Mucosa of gallbladder (tissue), 1 donor: ENCODE measurements around the gene PCBP3. TPM values are rescaled to one million over a fixed set of nuclear protein-coding genes. Genes with fewer than 3 reads are reported as not detected.

Experiments
- DNase-seq: peaks from one replicate; pipeline ENCODE4 v3.0.0-alpha.2; 2020; ENCODE audit warnings: low spot score
- total RNA-seq: library from RNA; stranded (reverse); gene quantifications from one replicate; pipeline ENCODE4 v1.2.1, GENCODE V29; 2021
- donor health status: DM: no; HTN: no; CAD: no.

Gene PCBP3
- total RNA-seq, 1 donor from 2014 or later: 2.1 TPM

DNA sequence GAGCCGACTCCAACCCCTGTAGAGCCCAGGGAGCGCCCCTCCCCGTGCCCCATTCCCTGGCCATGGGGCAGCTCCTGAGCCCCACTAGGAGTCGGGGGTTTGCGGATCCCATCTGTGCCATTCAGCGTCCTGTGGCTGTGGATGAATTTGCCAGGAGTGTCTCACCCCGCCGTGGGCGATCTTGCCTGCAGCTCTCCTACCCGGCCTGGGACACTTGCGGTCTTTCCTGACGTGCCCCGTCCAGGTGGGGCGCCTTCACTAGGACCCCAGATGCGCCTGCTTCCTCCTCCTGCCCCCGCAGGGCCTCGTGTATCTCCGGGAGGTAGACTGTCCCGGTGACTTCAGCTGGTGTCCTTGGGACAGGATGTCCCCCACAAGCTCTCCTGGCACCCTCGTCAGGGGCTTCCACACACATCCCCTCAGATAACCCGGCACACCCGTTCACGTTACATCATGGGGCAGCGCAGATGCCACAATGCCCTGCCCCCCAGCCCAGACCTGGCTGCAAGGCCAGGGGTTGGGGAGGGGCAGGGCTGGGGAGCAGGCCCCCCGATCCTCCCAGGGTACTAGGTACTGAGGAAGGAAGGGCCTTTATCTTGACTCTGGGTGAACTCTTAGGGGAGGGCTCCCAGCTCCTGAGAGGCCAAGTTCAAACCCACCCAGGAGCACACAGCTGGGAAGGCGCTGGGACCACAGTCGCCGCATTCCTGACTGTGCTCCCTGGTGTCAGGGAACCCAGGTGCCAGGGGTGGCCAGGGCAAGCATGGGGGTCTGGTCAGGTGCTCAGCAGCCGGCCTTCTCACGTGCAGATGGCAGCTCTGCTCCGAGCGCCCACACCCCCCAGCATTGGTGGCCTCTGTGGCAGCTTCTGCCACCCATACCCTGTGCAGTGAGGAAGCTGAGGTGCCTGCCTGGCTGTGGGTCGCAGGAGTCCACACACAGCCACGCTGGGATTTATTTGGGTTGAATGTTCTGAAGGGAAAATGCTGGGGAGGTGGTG, 284.6 kb downstream of the PCBP3 start:
- DNase-seq: no peak

DNA sequence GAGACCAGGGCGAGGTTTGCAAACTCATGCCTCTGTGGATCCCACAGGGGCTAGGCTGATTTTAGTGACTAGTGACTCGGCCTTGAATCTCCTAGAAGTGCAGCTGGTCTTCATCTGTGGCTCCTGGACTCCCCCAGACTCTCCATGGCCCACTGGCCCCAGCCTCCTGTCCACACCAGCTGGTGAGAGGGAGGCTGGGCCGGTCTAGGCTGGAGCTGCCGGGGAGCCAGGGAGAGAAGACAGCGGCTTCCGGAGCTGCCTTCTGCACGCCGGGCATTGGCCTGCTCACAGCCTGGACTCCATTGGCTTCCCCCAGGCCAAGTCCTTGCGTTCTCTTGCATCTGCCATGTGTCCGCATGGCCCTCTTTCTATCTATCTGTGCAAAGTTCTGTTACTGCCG, 285.9 kb downstream of the PCBP3 start:
- no peak for DNase-seq

DNA sequence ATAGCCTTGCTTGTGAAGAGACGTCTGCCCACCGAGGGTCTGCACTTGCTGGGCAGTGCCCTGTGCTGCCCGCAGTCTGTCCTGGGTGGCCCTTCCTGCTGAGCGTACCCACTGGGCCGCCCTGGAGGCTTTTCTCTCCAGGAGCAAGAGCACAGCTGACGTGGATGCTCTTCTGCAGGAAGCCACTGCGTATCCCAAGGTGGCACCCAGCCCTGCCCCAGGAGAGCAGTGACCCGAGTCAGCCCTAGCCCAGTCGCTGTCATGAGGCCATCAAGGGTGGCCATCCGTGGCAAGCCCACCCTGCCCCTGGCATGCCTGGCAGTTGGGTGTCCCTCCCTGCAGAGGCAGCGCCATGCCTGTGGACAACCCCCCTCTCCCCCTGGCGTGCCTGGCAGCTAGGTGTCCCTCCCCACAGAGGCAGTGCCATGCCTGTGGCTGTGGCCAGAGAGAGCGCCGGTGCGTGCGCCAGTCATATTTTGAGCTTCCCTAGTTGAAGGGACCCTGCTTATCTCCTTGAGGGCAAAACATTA, 286.8 kb downstream of the PCBP3 start:
- no peak for DNase-seq

DNA sequence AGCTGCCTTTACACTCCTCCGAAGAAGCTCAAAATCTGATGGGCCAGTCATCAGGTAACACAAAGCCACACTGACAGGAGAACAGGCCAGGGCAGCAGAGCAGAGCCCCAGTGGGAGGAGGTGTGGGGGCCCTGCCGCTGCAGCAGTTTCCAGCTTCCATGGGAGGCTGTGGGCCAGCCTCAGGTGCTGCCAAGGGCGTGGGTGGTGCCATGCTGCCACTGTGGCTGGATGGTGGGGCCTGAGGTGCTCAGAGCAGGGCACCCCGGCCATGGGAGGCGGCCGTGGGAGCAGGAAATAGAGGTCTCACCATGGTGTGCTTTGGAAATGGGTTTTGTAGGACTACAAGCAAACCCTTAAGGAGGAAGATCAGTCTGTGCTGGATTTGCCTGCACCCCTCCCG, 287.3 kb downstream of the PCBP3 start:
- no peak for DNase-seq

DNA sequence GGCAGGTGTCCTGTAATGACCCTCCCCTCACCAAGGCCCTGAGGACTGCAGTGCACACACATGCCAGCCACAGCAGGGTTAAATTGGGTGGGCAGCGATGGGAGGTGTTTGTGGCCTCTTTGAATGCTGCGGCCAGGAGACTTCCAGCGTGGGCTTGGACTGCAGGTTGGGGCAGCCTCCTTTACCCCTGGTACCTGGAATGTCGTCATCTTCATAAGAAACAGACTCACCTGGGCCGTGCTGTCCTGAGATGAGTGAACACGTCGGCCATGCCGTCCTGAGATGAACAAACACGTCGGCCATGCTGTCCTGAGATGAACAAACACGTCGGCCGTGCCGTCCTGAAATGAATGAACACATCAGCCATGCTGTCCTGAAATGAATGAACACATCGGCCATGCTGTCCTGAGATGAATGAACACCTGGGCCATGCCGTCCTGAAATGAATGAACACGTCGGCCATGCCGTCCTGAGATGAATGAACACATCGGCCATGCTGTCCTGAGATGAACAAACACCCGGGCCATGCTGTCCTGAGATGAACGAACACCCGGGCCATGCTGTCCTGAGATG, 288.0 kb downstream of the PCBP3 start:
- DNase-seq: no peak

DNA sequence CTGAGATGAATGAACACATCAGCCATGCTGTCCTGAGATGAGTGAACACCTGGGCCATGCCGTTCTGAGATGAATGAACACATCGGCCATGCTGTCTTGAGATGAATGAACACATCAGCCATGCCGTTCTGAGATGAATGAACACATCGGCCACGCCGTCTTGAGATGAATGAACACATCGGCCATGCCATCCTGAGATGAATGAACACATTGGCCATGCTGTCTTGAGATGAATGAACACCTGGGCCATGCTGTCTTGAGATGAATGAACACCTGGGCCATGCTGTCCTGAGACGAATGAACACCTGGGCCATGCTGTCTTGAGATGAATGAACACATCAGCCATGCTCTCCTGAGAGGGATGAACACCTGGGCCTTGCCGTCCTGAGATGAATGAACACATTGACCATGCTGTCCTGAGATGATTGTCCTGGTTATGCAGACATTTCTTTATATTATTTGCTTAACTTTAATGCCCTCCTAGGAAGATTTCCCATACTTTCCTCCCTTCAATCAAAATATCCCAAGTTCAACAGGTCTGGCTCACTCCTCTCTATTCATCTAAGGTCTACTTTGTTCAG, 289.5 kb downstream of the PCBP3 start:
- DNase-seq: no peak

DNA sequence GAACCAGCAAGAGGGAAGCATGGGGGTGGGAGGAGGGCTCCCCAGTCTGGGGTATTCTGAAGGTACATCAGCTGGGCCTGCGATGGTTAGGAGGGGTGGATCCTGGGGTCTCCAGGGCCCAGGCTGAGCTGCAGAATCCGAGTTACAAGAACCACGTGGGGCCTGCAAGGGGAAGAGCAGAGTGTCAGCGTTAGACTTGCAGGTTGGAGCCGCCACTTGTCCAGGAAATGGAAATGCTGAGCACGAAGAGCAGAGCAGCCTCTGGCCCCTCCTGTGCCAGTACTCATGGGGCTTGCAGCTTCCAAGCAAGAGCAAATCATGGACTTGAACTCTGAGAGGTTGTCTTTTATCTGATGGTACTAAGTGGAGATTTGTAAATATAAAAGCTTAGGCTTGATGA, 290.6 kb downstream of the PCBP3 start:
- DNase-seq: no peak

DNA sequence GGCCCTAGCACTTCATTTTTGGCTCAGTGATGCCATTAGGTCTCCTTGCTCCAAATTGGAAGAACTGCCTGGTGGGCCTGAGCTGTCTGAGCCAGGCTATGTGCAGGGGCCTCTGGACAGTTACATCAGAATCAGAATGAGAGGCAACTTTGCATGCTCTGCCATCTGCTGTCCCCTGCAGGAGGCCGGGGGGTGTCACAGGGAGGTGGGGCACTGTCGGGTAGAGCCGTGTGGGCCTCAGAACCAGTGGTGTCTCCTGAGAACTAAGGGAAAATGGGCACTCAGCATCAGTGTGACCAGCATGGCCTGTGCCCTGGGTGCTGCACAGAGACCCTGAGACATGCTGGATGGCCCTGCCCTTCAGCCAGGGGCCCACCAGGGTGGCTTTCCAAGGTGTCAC, 291.0 kb downstream of the PCBP3 start:
- no peak for DNase-seq

DNA sequence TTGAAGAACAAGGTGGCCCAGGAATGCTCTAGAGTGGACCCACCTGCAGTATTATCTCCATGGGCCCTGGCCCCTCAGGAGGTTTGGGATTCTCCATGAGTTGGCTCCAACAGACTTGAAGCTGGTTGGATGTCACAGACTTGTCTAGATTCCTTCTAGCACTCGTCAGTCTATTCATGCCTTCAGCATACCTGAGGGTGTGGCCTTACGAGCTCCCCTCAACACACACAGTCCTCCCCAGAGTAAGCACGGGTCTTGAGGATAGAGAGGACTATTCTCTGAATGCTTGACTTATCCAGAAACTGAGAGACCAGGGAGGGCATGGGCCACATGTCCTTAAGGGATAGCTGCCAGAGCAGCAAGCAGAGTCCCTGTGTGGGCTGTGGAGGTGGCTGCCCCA, 292.1 kb downstream of the PCBP3 start:
- DNase-seq: no peak

DNA sequence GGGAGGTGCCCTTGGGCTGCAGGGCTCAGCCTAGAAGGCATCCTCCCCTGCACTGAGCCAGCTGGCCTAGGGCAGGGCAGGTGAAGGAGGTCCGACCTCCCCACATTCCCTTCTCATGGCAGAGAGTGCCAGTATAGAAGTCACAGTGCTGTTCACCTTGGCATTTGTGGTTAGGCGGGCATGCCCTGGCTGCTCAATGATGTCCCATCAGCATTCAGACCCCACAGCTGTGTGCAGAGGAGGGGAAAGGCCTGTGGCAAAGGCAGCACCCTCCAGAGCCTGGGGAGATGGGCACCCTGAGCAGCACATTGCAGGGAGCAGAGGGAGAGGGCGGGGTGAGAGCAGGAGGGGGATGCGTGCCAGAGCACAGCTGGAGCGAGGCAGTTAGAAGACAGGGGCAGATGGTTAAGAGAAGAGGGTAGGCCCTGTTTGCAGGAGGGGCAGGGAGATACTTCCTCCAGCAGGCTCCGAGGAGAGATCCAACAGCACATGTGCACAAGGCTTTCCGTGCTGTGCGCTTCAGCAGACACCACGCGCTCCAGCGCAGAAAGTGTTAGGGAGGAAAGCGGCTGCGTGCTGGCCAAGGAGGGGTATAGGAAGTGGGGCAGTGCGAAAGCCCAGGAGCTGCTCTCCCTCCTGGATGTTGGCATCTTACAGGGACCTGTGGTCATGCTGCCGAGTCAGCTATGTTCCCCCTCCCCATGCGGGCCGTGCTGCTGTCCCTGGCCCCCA, 294.4 kb downstream of the PCBP3 start:
- no peak for DNase-seq

DNA sequence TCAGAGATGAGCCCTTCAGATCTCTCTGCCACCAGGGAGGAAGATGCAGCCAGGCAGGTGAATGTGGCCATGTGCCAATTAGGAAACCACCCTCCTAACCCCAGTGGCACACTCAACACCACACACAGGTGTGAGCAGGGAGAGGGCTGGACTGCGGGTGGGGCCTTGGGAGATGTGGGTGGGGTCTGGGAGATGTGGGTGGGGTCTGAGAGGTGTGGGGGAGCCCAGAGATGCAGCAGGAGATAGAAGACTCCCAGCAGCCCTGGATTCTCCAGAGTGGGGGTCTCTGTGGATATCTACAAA, 294.9 kb downstream of the PCBP3 start:
- DNase-seq: no peak

DNA sequence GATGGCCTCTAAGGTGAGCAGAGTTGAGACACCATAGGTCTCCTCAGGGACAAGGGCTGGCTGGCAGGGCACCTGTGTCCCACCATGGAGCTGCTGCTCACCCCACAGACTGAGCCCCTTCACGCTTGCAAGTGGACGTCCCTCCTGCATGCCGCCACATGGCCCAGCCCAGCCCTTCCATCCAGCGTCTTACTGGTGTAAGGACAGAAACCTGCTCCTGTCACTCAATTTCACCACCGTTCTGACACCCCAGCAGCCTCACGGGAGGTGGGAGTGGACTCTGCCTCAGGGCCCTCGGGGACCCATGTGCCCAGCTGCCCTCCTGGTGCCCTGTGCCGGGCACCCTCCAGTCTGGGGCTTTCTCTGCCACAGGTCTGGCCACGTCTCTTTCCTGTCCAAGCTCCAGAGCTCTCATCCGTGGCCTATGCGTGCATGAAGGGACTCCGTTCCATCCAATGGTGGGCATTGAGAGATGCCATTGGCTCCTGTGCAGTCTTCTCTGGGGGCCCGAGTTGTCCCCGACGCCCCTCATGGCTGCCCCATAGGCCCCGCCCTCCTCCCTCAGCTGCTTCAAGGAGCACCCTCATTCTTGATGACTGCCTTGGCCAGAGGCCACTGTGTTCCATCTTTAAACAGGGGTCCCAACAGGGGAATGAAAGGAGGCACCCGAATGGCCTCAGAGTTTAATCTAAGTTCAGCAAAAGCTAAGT, 295.4 kb downstream of the PCBP3 start:
- DNase-seq: no peak

DNA sequence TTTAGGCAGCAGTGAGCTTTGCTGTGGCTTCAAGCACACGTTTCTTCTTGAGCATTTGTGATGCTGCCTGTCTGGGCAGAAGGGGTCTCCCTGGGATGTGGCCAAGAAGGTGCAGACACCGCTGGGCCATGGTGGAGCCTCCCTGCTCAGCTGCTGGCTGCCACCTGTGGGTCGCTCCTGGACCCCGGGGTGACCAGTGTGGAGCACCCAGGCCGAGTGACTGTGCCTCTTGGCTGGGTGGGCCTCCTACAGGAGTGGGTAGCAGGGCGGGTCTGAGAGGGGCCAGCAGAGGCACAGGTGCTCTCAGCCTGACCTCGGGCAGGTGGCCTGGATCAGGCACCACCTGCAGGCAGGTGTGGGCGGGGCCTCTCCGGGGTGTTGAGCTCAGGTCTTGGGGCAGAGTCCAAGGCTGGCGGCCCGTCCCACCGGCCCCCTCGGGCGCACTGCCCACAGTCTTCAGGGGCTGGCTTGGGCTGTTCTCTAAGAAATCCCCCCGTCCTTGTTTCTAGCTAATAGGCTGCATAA, 296.1 kb downstream of the PCBP3 start:
- DNase-seq: no peak

DNA sequence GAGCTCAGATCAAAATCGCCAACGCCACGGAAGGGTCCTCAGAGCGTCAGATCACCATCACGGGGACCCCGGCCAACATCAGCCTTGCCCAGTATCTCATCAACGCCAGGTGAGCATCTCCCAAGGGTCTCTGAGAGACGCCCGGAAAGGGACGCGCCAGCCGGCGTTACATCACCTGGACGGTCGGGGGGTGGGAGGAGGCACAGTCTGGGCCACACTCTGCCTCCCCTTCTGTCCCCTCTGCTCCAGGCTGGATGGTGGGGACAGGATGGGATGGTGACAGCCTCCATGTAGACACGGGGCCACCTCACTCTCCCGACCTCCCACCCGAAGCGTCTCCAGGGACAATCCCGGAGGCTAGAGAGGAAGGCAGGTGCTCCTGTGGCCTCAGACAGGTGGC, 296.6 kb downstream of the PCBP3 start:
- DNase-seq: no peak

DNA sequence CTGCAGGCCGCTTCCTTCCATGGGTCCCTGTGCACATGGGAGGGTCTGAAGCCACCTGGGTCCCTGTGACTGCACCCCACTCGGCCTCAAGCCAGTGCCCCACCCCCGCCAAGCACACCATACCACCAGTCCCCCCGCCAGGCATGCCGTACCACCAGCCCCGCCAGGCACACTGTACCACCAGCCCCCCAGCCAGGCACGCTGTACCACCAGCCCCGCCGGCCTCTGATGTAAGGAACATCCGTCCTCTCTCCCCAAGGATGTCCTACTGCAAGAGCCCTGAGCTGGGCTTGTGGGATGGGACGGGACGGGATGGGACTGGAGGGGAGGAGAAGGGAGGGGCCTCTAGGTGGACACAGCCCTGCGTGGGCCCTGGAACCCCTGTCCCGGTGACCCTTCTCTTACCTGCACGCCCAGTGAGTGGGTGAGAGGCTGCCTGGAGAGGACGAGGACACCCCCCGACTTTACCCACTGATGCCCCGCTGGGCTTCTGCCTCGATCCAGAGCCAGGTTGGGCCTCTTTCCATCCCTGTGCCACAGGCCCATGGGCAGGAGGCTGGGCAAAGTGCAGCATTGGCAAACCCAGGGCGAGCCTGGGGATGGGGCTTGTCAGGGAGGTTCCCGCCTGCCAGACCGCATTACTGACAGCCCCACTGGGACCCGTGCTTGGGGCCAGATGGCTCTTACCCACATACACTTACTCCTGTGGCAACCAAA, 297.3 kb downstream of the PCBP3 start:
- DNase-seq: no peak

DNA sequence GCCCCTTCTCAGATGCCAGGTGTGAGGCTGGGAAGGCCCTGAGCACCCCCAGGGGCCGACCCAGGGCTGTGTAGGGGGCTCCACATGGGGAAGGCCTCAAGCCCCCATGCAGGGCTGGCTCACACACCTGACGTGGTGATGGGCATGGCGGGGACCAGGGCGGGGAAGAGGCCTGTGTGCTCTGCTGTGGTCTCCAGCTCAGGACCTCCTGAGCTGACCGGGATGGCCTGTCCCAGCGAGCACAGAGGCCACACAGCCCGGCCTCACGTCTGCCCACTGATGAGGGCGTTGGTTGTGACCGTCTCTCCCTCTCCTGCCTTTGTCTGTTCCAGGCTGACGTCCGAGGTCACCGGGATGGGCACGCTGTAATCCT, 297.8 kb downstream of the PCBP3 start:
- no peak for DNase-seq

DNA sequence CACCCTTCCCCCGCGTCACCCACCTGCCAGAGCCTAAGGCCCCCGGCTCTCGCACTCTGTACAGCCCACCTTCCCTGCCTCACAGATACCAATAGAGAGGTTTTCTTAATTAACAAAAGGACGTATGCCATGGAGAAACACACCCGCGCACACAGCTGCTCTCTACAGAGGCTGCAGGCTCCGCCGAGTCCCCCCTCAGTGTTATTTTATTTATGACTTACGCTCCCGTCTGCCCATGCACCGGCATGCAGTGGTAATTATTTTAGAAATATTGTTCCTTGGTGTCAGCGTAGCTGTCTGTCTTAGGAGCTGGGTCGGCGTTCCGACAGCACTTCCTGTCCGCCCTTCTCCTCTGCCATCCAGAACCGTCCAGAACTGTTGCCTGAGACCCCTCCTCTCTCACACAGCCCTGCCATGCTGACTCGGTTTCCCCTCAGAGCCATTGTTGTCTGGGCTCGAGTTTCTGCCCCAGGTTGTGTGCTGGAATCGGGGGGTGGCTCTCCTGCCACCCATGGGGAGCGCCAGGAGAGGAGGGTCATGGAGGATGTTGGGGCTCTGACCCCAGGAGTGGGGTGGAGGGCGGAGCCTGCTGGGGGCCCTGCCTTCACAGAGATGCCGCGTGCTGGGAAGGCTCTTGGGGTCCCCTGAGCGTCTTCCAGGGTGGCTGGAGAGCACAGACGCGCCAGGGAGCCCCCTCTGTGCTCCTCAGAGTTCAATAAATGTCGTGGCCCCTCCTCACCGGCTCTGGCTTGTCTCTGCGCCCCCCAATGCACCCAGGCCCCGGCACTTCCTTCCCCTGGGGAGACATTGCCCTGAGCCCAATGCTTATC, 298.4 kb downstream of the PCBP3 start:
- DNase-seq: no peak

DNA sequence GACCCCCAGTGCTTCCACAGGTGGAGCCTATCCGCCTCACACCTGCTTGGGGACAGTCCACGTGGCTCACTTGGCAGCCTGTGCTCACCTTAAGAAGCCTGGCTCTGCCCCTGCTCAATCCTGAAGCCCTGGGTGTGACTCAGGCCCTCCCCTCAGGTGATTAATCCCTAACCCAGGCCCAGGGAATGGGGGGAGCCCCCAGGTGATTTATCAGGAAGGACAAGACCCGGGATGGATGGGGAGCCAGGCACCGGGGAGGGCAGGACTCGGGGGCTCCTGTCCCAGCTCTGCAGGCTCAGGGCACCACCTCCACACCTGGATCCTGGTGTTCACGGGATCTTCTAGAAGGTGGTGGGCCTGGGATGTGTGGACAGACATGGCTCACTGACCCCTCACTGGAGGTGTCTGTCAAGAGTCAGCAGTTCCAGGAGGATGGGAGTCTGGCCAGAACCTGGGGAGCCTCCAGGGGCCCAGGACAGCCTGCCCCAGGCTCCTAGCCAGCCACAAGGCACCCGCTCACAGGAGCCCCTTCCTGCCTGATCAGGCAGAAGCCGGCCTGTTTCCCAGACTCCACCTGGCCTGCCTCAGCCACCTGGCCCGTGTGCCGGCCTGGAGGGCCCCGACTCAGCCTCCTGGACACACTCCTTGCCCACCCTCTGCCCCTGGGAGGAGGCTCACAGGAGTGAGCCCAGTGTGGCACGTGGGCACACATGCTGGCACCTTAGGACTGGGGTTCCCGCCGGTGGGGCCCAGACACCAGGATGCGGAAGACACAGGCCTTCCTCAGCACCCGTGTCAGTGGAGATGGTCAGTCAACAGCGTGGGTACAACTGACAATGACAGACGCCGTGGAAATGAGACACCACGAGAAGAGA, 299.5 kb downstream of the PCBP3 start:
- no peak for DNase-seq
